ENCODE measurements around the gene CACNA2D3.

Gene CACNA2D3

GRCh38 chr3:54745843-54746242 is 623.5 kb downstream of the CACNA2D3 start:
- Histone ChIP-seq H3K9ac (ENCODE audit: low read depth in 1 of 2, low read length in 2 of 2) (no peak overlapping the region), H3K27ac (ENCODE audit: low read depth in 2 of 2, low read length in 2 of 2) (no peak overlapping the region), H3K27me3 (ENCODE audit: control insufficient read depth in 2 of 2, insufficient read depth in 2 of 2, low read length in 2 of 2) (no peaks in the 10 kb centered on the region), H3K4me1 (ENCODE audit: control insufficient read depth in 2 of 2, insufficient read depth in 2 of 2, low read length in 2 of 2) (no peaks in the 10 kb centered on the region), H3K36me3 (ENCODE audit: control insufficient read depth in 2 of 2, insufficient read depth in 2 of 2, low read length in 2 of 2) (no peaks in the 10 kb centered on the region), H3K9me3 (ENCODE audit: control insufficient read depth in 2 of 2, low read length in 2 of 2) (no peaks in the 10 kb centered on the region), H3K4me3 (ENCODE audit: low read length in 2 of 2) (no peak overlapping the region)

DNA sequence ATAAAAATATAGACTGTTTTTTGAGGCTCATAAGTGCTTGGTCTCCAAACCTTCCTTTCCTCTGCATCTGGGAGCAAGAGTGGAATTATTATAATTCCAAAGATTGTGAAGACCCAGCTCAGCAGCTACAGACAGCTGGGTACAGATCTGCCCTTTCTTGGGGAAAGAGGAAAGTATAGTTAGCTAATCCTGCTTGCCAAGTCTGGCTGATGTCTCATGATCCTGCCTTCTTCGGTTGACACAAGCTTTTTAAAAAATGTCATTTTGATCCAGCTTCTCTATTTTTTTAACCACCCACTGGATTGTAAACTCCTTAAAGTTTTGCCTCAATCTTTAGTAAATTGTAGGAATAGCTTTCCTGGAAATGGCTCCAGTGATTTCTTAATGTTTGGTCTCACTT is 624.4 kb downstream of the CACNA2D3 start:
- Histone ChIP-seq H3K9ac (ENCODE audit: low read depth in 1 of 2, low read length in 2 of 2) (no peak overlapping the region), H3K27ac (ENCODE audit: low read depth in 2 of 2, low read length in 2 of 2) (no peak overlapping the region), H3K9me3 (ENCODE audit: control insufficient read depth in 2 of 2, low read length in 2 of 2) (no peaks in the 10 kb centered on the region)

DNA sequence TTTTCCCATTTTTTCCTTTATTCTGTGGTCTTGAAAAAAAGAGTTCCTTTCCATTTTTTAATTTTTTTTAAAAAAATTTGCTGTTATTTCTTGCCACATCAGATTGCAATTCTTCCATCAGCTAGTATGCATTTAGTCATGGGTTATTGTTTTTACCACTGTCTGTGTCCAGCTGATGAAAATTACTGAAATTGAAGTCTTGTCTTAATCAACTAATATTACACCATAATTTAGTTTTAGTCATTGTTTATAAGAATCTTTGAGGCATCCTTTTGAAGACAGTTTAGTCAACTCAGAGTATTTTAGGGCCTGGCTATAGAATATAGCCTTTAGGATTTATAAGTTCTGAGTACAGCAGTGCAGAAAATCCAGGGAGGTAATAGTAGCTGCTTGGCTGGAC is 633.4 kb downstream of the CACNA2D3 start:
- no peak overlapping the region for H3K27ac ChIP-seq (ENCODE audit: low read depth in 2 of 2, low read length in 2 of 2)
- no peaks in the 10 kb centered on the region for H3K27me3 ChIP-seq (ENCODE audit: control insufficient read depth in 2 of 2, insufficient read depth in 2 of 2, low read length in 2 of 2)
- H3K4me1 ChIP-seq (ENCODE audit: control insufficient read depth in 2 of 2, insufficient read depth in 2 of 2, low read length in 2 of 2), result no peaks in the 10 kb centered on the region
- no peak overlapping the region for H3K4me3 ChIP-seq (ENCODE audit: low read length in 2 of 2)
- no peak overlapping the region for H3K9ac ChIP-seq (ENCODE audit: low read depth in 1 of 2, low read length in 2 of 2)
- no peaks in the 10 kb centered on the region for H3K36me3 ChIP-seq (ENCODE audit: control insufficient read depth in 2 of 2, insufficient read depth in 2 of 2, low read length in 2 of 2)
- no peaks in the 10 kb centered on the region for H3K9me3 ChIP-seq (ENCODE audit: control insufficient read depth in 2 of 2, low read length in 2 of 2)

More for the DNA sequence above, 624.4 kb downstream of the CACNA2D3 start:
- Histone ChIP-seq H3K4me3 (ENCODE audit: low read length in 2 of 2) (no peak overlapping the region), H3K27me3 (ENCODE audit: control insufficient read depth in 2 of 2, insufficient read depth in 2 of 2, low read length in 2 of 2) (no peaks in the 10 kb centered on the region), H3K36me3 (ENCODE audit: control insufficient read depth in 2 of 2, insufficient read depth in 2 of 2, low read length in 2 of 2) (no peaks in the 10 kb centered on the region), H3K4me1 (ENCODE audit: control insufficient read depth in 2 of 2, insufficient read depth in 2 of 2, low read length in 2 of 2) (no peaks in the 10 kb centered on the region)

DNA sequence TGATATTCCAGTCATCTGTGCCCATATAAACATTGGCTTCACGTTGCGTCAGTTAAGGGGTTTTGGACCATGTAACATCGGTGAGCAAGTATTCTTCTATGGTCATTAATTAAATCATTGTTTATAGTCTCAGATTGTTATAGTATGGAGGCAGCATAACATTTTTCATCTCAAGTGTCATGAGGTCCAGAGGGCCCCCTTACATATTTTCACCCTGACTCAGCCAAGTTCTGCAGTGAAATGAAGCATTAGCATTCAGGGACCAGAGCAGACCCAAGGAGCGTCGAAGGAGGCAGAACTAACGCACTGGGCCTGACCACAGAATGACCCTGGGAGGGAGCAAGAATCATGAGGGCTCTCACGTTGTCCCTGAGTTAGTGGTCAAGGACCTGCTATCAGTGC is 634.0 kb downstream of the CACNA2D3 start:
- no peak overlapping the region for H3K9ac ChIP-seq (ENCODE audit: low read depth in 1 of 2, low read length in 2 of 2)
- H3K9me3 ChIP-seq (ENCODE audit: control insufficient read depth in 2 of 2, low read length in 2 of 2), result no peaks in the 10 kb centered on the region
- no peaks in the 10 kb centered on the region for H3K4me1 ChIP-seq (ENCODE audit: control insufficient read depth in 2 of 2, insufficient read depth in 2 of 2, low read length in 2 of 2)
- H3K27me3 ChIP-seq (ENCODE audit: control insufficient read depth in 2 of 2, insufficient read depth in 2 of 2, low read length in 2 of 2), result no peaks in the 10 kb centered on the region
- no peak overlapping the region for H3K27ac ChIP-seq (ENCODE audit: low read depth in 2 of 2, low read length in 2 of 2)
- no peaks in the 10 kb centered on the region for H3K36me3 ChIP-seq (ENCODE audit: control insufficient read depth in 2 of 2, insufficient read depth in 2 of 2, low read length in 2 of 2)
- no peak overlapping the region for H3K4me3 ChIP-seq (ENCODE audit: low read length in 2 of 2)

DNA sequence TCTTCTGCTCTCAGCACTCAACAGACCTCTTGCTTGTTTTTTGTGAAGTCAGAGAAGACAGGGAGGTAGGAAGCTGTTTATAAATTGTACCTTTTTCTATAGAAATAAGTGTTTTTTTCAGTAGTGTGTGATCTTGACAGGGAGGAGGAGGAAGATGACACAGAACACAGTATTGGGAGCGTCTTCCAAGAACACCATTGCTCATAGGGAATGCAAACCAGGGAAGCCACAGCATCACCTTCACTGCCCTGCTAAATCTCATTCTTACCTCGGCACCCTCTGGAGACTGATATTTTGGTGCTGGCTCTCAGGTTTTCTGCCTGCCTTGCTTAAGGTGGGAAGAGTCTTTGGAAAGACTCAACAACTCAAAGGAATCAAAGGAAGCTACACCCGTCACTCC is 636.1 kb downstream of the CACNA2D3 start:
- no peaks in the 10 kb centered on the region for H3K4me1 ChIP-seq (ENCODE audit: control insufficient read depth in 2 of 2, insufficient read depth in 2 of 2, low read length in 2 of 2)
- H3K4me3 ChIP-seq (ENCODE audit: low read length in 2 of 2), result no peak overlapping the region
- no peaks in the 10 kb centered on the region for H3K27me3 ChIP-seq (ENCODE audit: control insufficient read depth in 2 of 2, insufficient read depth in 2 of 2, low read length in 2 of 2)
- no peaks in the 10 kb centered on the region for H3K36me3 ChIP-seq (ENCODE audit: control insufficient read depth in 2 of 2, insufficient read depth in 2 of 2, low read length in 2 of 2)
- H3K9me3 ChIP-seq (ENCODE audit: control insufficient read depth in 2 of 2, low read length in 2 of 2), result no peaks in the 10 kb centered on the region
- H3K27ac ChIP-seq (ENCODE audit: low read depth in 2 of 2, low read length in 2 of 2), result no peak overlapping the region
- no peak overlapping the region for H3K9ac ChIP-seq (ENCODE audit: low read depth in 1 of 2, low read length in 2 of 2)

DNA sequence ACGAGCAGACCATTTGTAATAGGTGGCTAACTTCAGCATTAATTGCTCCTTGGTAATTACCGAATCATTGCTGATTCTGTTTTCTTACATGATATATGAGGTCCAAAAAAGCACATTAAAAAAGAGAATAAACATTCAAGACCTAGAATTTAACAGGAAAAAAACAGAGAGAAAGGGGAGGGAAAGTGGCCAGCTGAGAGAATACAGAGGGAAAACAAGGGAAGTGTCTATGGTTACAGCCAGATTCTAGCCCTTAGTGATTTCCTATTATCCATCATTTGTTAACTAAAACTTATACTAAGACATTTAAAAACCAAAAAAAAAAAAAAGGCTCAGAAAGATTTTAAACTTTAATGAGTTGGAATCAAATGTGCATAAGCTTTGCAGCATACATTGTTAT is 636.8 kb downstream of the CACNA2D3 start:
- Histone ChIP-seq H3K27ac (ENCODE audit: low read depth in 2 of 2, low read length in 2 of 2) (no peak overlapping the region), H3K9ac (ENCODE audit: low read depth in 1 of 2, low read length in 2 of 2) (no peak overlapping the region), H3K27me3 (ENCODE audit: control insufficient read depth in 2 of 2, insufficient read depth in 2 of 2, low read length in 2 of 2) (no peaks in the 10 kb centered on the region), H3K36me3 (ENCODE audit: control insufficient read depth in 2 of 2, insufficient read depth in 2 of 2, low read length in 2 of 2) (no peaks in the 10 kb centered on the region), H3K9me3 (ENCODE audit: control insufficient read depth in 2 of 2, low read length in 2 of 2) (no peaks in the 10 kb centered on the region), H3K4me1 (ENCODE audit: control insufficient read depth in 2 of 2, insufficient read depth in 2 of 2, low read length in 2 of 2) (no peaks in the 10 kb centered on the region), H3K4me3 (ENCODE audit: low read length in 2 of 2) (no peak overlapping the region)

DNA sequence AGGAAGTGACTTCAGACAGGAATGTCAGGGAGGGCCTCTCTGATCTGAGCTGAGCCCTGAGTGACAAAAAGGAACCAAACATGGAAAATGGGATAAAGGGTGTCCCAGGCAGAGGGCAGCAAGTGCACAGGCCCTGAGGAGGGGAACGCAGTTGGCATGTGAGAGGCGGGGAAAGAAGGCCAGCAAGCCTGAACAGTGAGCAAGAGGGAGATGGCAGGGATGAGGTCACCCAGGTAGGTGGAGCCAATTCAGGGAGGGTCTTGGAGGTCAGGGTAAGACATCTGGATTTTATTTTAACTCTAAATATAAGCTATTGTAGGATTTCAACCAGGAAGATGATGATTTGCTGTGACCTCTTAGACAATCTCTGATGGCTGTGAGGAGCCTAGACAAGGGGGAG is 637.8 kb downstream of the CACNA2D3 start:
- Histone ChIP-seq H3K9me3 (ENCODE audit: control insufficient read depth in 2 of 2, low read length in 2 of 2) (no peaks in the 10 kb centered on the region), H3K27me3 (ENCODE audit: control insufficient read depth in 2 of 2, insufficient read depth in 2 of 2, low read length in 2 of 2) (no peaks in the 10 kb centered on the region), H3K36me3 (ENCODE audit: control insufficient read depth in 2 of 2, insufficient read depth in 2 of 2, low read length in 2 of 2) (no peaks in the 10 kb centered on the region), H3K4me1 (ENCODE audit: control insufficient read depth in 2 of 2, insufficient read depth in 2 of 2, low read length in 2 of 2) (no peaks in the 10 kb centered on the region), H3K4me3 (ENCODE audit: low read length in 2 of 2) (no peak overlapping the region), H3K27ac (ENCODE audit: low read depth in 2 of 2, low read length in 2 of 2) (no peak overlapping the region), H3K9ac (ENCODE audit: low read depth in 1 of 2, low read length in 2 of 2) (no peak overlapping the region)

DNA sequence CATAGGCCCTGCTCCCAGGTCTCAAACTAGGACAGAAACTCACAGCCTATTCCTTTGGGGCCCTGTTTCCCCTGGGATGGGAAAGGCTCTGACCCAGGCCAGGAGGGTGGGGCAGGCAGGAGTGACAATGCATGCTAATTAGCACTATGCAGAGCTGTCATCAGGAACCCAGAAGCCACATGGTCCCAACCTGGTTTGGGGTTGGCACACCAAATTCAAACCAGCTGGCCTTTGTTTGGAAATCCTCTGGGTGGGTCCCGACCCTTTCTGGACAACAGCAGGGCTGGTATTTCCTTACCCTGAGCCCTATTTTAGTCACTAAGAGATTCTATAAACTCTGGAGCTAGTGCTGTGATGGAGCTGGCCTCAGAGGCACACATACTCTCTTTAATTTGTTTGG is 639.3 kb downstream of the CACNA2D3 start:
- Histone ChIP-seq H3K9me3 (ENCODE audit: control insufficient read depth in 2 of 2, low read length in 2 of 2) (no peaks in the 10 kb centered on the region), H3K4me3 (ENCODE audit: low read length in 2 of 2) (no peak overlapping the region), H3K9ac (ENCODE audit: low read depth in 1 of 2, low read length in 2 of 2) (no peak overlapping the region), H3K27me3 (ENCODE audit: control insufficient read depth in 2 of 2, insufficient read depth in 2 of 2, low read length in 2 of 2) (no peaks in the 10 kb centered on the region), H3K27ac (ENCODE audit: low read depth in 2 of 2, low read length in 2 of 2) (no peak overlapping the region), H3K4me1 (ENCODE audit: control insufficient read depth in 2 of 2, insufficient read depth in 2 of 2, low read length in 2 of 2) (no peaks in the 10 kb centered on the region), H3K36me3 (ENCODE audit: control insufficient read depth in 2 of 2, insufficient read depth in 2 of 2, low read length in 2 of 2) (no peaks in the 10 kb centered on the region)

GRCh38 chr3:54764911-54765310 is 642.6 kb downstream of the CACNA2D3 start:
- Histone ChIP-seq H3K9ac (ENCODE audit: low read depth in 1 of 2, low read length in 2 of 2) (no peak overlapping the region), H3K27me3 (ENCODE audit: control insufficient read depth in 2 of 2, insufficient read depth in 2 of 2, low read length in 2 of 2) (no peaks in the 10 kb centered on the region), H3K4me3 (ENCODE audit: low read length in 2 of 2) (no peak overlapping the region), H3K9me3 (ENCODE audit: control insufficient read depth in 2 of 2, low read length in 2 of 2) (no peaks in the 10 kb centered on the region), H3K36me3 (ENCODE audit: control insufficient read depth in 2 of 2, insufficient read depth in 2 of 2, low read length in 2 of 2) (no peaks in the 10 kb centered on the region), H3K4me1 (ENCODE audit: control insufficient read depth in 2 of 2, insufficient read depth in 2 of 2, low read length in 2 of 2) (no peaks in the 10 kb centered on the region), H3K27ac (ENCODE audit: low read depth in 2 of 2, low read length in 2 of 2) (no peak overlapping the region)

GRCh38 chr3:54771050-54771449 is 648.7 kb downstream of the CACNA2D3 start:
- Histone ChIP-seq H3K36me3 (ENCODE audit: control insufficient read depth in 2 of 2, insufficient read depth in 2 of 2, low read length in 2 of 2) (no peaks in the 10 kb centered on the region), H3K27ac (ENCODE audit: low read depth in 2 of 2, low read length in 2 of 2) (no peak overlapping the region), H3K9me3 (ENCODE audit: control insufficient read depth in 2 of 2, low read length in 2 of 2) (no peaks in the 10 kb centered on the region)

GRCh38 chr3:54772051-54772450 is 649.7 kb downstream of the CACNA2D3 start:
- no peaks in the 10 kb centered on the region for H3K36me3 ChIP-seq (ENCODE audit: control insufficient read depth in 2 of 2, insufficient read depth in 2 of 2, low read length in 2 of 2)
- no peaks in the 10 kb centered on the region for H3K4me1 ChIP-seq (ENCODE audit: control insufficient read depth in 2 of 2, insufficient read depth in 2 of 2, low read length in 2 of 2)
- H3K4me3 ChIP-seq (ENCODE audit: low read length in 2 of 2), result no peak overlapping the region
- H3K27me3 ChIP-seq (ENCODE audit: control insufficient read depth in 2 of 2, insufficient read depth in 2 of 2, low read length in 2 of 2), result no peaks in the 10 kb centered on the region
- H3K27ac ChIP-seq (ENCODE audit: low read depth in 2 of 2, low read length in 2 of 2), result no peak overlapping the region
- H3K9me3 ChIP-seq (ENCODE audit: control insufficient read depth in 2 of 2, low read length in 2 of 2), result no peaks in the 10 kb centered on the region
- no peak overlapping the region for H3K9ac ChIP-seq (ENCODE audit: low read depth in 1 of 2, low read length in 2 of 2)

More at GRCh38 chr3:54771050-54771449, 648.7 kb downstream of the CACNA2D3 start:
- Histone ChIP-seq H3K4me3 (ENCODE audit: low read length in 2 of 2) (no peak overlapping the region), H3K4me1 (ENCODE audit: control insufficient read depth in 2 of 2, insufficient read depth in 2 of 2, low read length in 2 of 2) (no peaks in the 10 kb centered on the region), H3K27me3 (ENCODE audit: control insufficient read depth in 2 of 2, insufficient read depth in 2 of 2, low read length in 2 of 2) (no peaks in the 10 kb centered on the region), H3K9ac (ENCODE audit: low read depth in 1 of 2, low read length in 2 of 2) (no peak overlapping the region)

Measured in mucosa of rectum (tissue), 2 donors.